Kidney (tissue), 14 donors: Measurements from ENCODE around the gene FAM180A. TPM values are rescaled to one million over a fixed set of nuclear protein-coding genes. Genes with fewer than 3 reads are reported as not detected.
A peak's percentile ranks its signal among the peaks of the same experiment; 100 is the strongest.

Experiments used
- DNase-seq, 5 donors: peaks; one replicate each; pipeline ENCODE4 v3.0.0-alpha.2; 2013 to 2020
- FAIRE-seq: peaks from 2 replicates; lab custom pipeline; 2012; peaks lifted over from hg19 to GRCh38; lab: Jason Lieb, UNC
- H3K27ac ChIP-seq, 2 donors: one replicate each; pipeline ENCODE4 v1.7.0; 2013; ENCODE audit warnings: low read depth in 2 of 2, low read length in 2 of 2, inconsistent platforms in 1 of 2
- H3K27me3 ChIP-seq: one replicate; pipeline ENCODE4 v1.7.1; 2013; ENCODE audit warnings: low read length, inconsistent platforms; ENCODE audit not compliant: control insufficient read depth, insufficient read depth
- H3K36me3 ChIP-seq, 3 donors: one replicate each; pipeline versions ENCODE4 v1.7.0 to v1.7.1; 2013; ENCODE audit warnings: low read length in 3 of 3, control low read depth in 1 of 3, inconsistent platforms in 1 of 3; ENCODE audit not compliant: insufficient read depth in 3 of 3, control insufficient read depth in 2 of 3
- H3K4me1 ChIP-seq, 3 donors: one replicate each; pipeline versions ENCODE4 v1.7.0 to v1.7.1; 2013; ENCODE audit warnings: low read length in 3 of 3, inconsistent platforms in 1 of 3, low read depth in 1 of 3; ENCODE audit not compliant: control insufficient read depth in 2 of 3, insufficient read depth in 2 of 3
- H3K4me3 ChIP-seq, 3 donors: one replicate each; pipeline versions ENCODE4 v1.7.0 to v1.8.1; 2013; ENCODE audit warnings: low read length in 3 of 3, control low read depth in 1 of 3, inconsistent platforms in 1 of 3
- H3K9ac ChIP-seq, 3 donors: one replicate each; pipeline versions ENCODE4 v1.7.0 to v1.7.1; 2013; ENCODE audit warnings: low read length in 3 of 3, control low read depth in 1 of 3, inconsistent platforms in 1 of 3
- H3K9me3 ChIP-seq, 3 donors: one replicate each; pipeline versions ENCODE4 v1.7.0 to v1.7.1; 2013; ENCODE audit warnings: low read length in 3 of 3, control low read depth in 1 of 3, inconsistent platforms in 1 of 3; ENCODE audit not compliant: control insufficient read depth in 2 of 3, insufficient read depth in 1 of 3
- CTCF ChIP-seq: IDR thresholded peaks from 3 replicates; pipeline ENCODE4 v1.5.1; 2012; ENCODE audit warnings: mild to moderate bottlenecking, moderate library complexity, borderline replicate concordance; ENCODE audit not compliant: insufficient read depth; ENCODE audit errors: extremely low read depth
- intact Hi-C: fragments of 100-400 bp; cut with DNase I; formaldehyde crosslinking; loops from one replicate; pipeline ENCODE4 v1.11.1; 2022
- polyA plus RNA-seq: library from polyadenylated mRNA; stranded (reverse); fragments of 350-450 nt; fragmentation: Illumina TruSeq; extraction: RNeasy Lipid Tissue Mini Kit (QIAGEN cat#74804); gene quantifications from one replicate; pipeline ENCODE4 v1.2.3, GENCODE V29; 2014; ENCODE audit warnings: low read depth, low replicate concordance; ENCODE audit not compliant: insufficient read depth
- total RNA-seq: library from RNA; stranded (reverse); fragmentation: NEBNext Ultra II Directional; extraction: Animal tissue kit (Norgen Biotek cat#: 25700); gene quantifications from one replicate; pipeline ENCODE4 v1.2.1, GENCODE V29; 2021
- donor health status: control.
- donor health status: control.
- donor health status: control.
- donor health status: control.
- donor health status: control.
- donor health status: DM: yes; HTN: yes; CAD: no.
- donor health status: Normal renal cell carcinoma (clear cell type).

The FAM180A gene
- total and polyA plus RNA-seq, 2 donors from 2014 or later, result 1.7 to 2.2 TPM

- Histone ChIP-seq H3K27ac (no peak overlapping the region), H3K9ac (no peak overlapping the region), H3K27me3 (no peaks in the 10 kb centered on the region), H3K36me3 (no peaks in the 10 kb centered on the region), H3K4me3 (no peak overlapping the region), H3K9me3 (no peaks in the 10 kb centered on the region), H3K4me1 (peaks cover 0 to 4% (median 0%) of the 10 kb centered on the region in 3 donors)
- intact Hi-C loops, result no loop called here
- FAIRE-seq, result no peak
- peak in 1 of 5 donors; percentile 6 for DNase-seq
- no peak for TF ChIP-seq CTCF
Measured at GRCh38 chr7:135714534-135715009, 34.0 kb downstream of the FAM180A start.

- intact Hi-C loops, result no loop called here
- H3K27me3 ChIP-seq, result no peaks in the 10 kb centered on the region
- FAIRE-seq, result no peak
Measured at GRCh38 chr7:135713836-135714470, 34.7 kb downstream of the FAM180A start.

GRCh38 chr7:135712796-135713195, 35.8 kb downstream of the FAM180A start:
- Histone ChIP-seq H3K9me3 (no peaks in the 10 kb centered on the region), H3K4me1 (peaks cover 0 to 4% (median 0%) of the 10 kb centered on the region in 3 donors), H3K36me3 (no peaks in the 10 kb centered on the region), H3K9ac (no peak overlapping the region), H3K4me3 (no peak overlapping the region), H3K27me3 (no peaks in the 10 kb centered on the region), H3K27ac (no peak overlapping the region)
- FAIRE-seq (no peak), DNase-seq (no peak)
- TF ChIP-seq CTCF, result no peak
- intact Hi-C loops, result no loop called here

More at GRCh38 chr7:135713836-135714470, 34.7 kb downstream of the FAM180A start:
- no peak overlapping the region for H3K4me3 ChIP-seq
- H3K27ac ChIP-seq, result no peak overlapping the region
- no peaks in the 10 kb centered on the region for H3K36me3 ChIP-seq
- H3K9me3 ChIP-seq, result no peaks in the 10 kb centered on the region
- H3K9ac ChIP-seq, result no peak overlapping the region
- DNase-seq, result no peak
- TF ChIP-seq CTCF, result no peak
- peaks cover 0 to 4% (median 0%) of the 10 kb centered on the region in 3 donors for H3K4me1 ChIP-seq
